NCI-H2196 treated with DMSO at 0.1 percent for 48 hours (cell line): ENCODE data around the gene PTPRJ.

Experiments used
- DNase-seq: peaks from one replicate; lab custom pipeline; 2025; ENCODE audit not compliant: unreplicated experiment; lab: John Stamatoyannopoulos, UW

PTPRJ gene

GRCh38 chr11:47994417-47994816 is 14.1 kb downstream of the PTPRJ start:
- DNase-seq = no peak

GRCh38 chr11:47995360-47995769 is 15.0 kb downstream of the PTPRJ start:
- DNase-seq = no peak

GRCh38 chr11:47997063-47998053 is 17.0 kb downstream of the PTPRJ start:
- DNase-seq = no peak

- DNase-seq = no peak
These were observed 18.0 kb downstream of the PTPRJ start for GRCh38 chr11:47998345-47998732.

GRCh38 chr11:47998733-47999359 is 18.5 kb downstream of the PTPRJ start:
- DNase-seq = no peak

GRCh38 chr11:48000432-48000831 is 20.1 kb downstream of the PTPRJ start:
- DNase-seq = no peak

GRCh38 chr11:48001438-48002021 is 21.2 kb downstream of the PTPRJ start:
- DNase-seq = no peak

GRCh38 chr11:48002561-48002960 is 22.2 kb downstream of the PTPRJ start:
- no peak for DNase-seq

- DNase-seq = no peak
These were observed 23.6 kb downstream of the PTPRJ start for GRCh38 chr11:48003926-48004325.

GRCh38 chr11:48004456-48004855 is 24.1 kb downstream of the PTPRJ start:
- DNase-seq = no peak

- no peak for DNase-seq
These were observed 24.8 kb downstream of the PTPRJ start for GRCh38 chr11:48005136-48005535.

GRCh38 chr11:48005831-48006270 is 25.5 kb downstream of the PTPRJ start:
- DNase-seq = peak; percentile 41

GRCh38 chr11:48006301-48006992 is 26.1 kb downstream of the PTPRJ start:
- DNase-seq = no peak

- no peak for DNase-seq
These were observed 27.3 kb downstream of the PTPRJ start for GRCh38 chr11:48007677-48008076.

- DNase-seq = no peak
These were observed 28.6 kb downstream of the PTPRJ start for GRCh38 chr11:48008951-48009270.

- no peak for DNase-seq
These were observed 30.9 kb downstream of the PTPRJ start for GRCh38 chr11:48011102-48011797.

- no peak for DNase-seq
These were observed 31.5 kb downstream of the PTPRJ start for GRCh38 chr11:48011798-48012391.

- peak; percentile 54 for DNase-seq
These were observed 33.0 kb downstream of the PTPRJ start for GRCh38 chr11:48013269-48013901.

GRCh38 chr11:48014917-48015316 is 34.6 kb downstream of the PTPRJ start:
- DNase-seq = no peak
